ENCODE measurements around the gene UMPS.
A peak's percentile ranks its signal among the peaks of the same experiment; 100 is the strongest.

Gene UMPS

DNA sequence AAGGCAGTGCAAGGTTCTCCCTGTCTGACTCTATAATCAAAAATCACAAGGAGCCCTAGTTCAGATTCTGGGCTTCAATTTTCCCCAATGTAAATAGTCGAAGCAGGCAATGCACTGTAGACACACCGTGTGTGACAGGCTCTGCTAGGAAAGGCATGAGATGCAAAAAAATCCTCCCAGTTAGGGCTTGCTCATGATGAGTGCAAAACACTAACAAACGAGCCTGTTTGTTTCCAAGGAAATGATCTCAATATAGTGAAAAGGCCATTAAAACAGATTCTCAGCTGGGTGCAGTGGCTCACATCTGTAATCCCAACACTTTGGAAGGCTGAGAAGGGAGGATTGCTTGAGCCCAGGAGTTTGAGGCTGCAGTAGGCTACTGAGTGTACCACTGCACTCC is 55.7 kb downstream of the UMPS start:
- POLR2A ChIA-PET: interaction anchor here (0.7 kb wide), 1 partner anchor 575 kb away, joined by 6 read pairs; no protein-coding TSS in a partner anchor
- TF ChIP-seq, protein P1, sequence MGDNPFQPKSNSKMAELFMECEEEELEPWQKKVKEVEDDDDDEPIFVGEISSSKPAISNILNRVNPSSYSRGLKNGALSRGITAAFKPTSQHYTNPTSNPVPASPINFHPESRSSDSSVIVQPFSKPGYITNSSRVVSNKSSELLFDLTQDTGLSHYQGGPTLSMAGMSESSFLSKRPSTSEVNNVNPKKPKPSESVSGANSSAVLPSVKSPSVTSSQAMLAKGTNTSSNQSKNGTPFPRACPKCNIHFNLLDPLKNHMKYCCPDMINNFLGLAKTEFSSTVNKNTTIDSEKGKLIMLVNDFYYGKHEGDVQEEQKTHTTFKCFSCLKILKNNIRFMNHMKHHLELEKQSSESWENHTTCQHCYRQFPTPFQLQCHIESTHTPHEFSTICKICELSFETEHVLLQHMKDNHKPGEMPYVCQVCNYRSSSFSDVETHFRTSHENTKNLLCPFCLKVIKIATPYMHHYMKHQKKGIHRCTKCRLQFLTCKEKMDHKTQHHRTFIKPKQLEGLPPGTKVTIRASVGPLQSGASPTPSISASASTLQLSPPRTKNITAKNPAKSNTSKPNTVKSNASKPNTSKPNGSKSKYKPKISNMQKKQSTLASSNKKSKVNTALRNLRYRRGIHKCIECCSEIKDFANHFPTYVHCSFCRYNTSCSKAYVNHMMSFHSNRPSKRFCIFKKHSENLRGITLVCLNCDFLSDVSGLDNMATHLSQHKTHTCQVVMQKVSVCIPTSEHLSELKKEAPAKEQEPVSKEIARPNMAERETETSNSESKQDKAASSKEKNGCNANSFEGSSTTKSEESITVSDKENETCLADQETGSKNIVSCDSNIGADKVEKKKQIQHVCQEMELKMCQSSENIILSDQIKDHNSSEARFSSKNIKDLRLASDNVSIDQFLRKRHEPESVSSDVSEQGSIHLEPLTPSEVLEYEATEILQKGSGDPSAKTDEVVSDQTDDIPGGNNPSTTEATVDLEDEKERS (tag by site-specific recombination; IDR thresholded peaks at IDR 0.05): no peak
- TF ChIP-seq, protein P2, sequence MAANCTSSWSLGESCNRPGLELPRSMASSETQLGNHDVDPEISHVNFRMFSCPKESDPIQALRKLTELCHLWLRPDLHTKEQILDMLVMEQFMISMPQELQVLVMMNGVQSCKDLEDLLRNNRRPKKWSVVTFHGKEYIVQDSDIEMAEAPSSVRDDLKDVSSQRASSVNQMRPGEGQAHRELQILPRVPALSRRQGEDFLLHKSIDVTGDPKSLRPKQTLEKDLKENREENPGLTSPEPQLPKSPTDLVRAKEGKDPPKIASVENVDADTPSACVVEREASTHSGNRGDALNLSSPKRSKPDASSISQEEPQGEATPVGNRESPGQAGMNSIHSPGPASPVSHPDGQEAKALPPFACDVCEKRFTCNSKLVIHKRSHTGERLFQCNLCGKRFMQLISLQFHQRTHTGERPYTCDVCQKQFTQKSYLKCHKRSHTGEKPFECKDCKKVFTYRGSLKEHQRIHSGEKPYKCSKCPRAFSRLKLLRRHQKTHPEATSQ (tag by site-specific recombination; IDR thresholded peaks at IDR 0.05): no peak
- no peak for TF ChIP-seq MYNN (tag by site-specific recombination; IDR thresholded peaks at IDR 0.05; ENCODE audit: borderline replicate concordance)
- no peak overlapping the region for H3K4me3 ChIP-seq (ENCODE audit: low read depth, low read length)
- CTCF ChIA-PET: interaction anchor here (0.6 to 3.5 kb wide), 10 partner anchors 14 to 409 kb away, joined by 3 to 26 read pairs (median 3); no protein-coding TSS in a partner anchor
- no peaks in the 10 kb centered on the region for H3K36me3 ChIP-seq (ENCODE audit: control insufficient read depth in 2 of 2, insufficient read depth in 1 of 2, low read length in 2 of 2)
- no peaks in the 10 kb centered on the region for H3K4me1 ChIP-seq (ENCODE audit: control insufficient read depth, insufficient read depth, low read length)
- no peaks in the 10 kb centered on the region for H3K9me3 ChIP-seq (ENCODE audit: control insufficient read depth, insufficient read depth, low read depth, low read length)
- H3K27ac ChIP-seq (ENCODE audit: extremely low read depth, low read depth, low read length): no peak overlapping the region

DNA sequence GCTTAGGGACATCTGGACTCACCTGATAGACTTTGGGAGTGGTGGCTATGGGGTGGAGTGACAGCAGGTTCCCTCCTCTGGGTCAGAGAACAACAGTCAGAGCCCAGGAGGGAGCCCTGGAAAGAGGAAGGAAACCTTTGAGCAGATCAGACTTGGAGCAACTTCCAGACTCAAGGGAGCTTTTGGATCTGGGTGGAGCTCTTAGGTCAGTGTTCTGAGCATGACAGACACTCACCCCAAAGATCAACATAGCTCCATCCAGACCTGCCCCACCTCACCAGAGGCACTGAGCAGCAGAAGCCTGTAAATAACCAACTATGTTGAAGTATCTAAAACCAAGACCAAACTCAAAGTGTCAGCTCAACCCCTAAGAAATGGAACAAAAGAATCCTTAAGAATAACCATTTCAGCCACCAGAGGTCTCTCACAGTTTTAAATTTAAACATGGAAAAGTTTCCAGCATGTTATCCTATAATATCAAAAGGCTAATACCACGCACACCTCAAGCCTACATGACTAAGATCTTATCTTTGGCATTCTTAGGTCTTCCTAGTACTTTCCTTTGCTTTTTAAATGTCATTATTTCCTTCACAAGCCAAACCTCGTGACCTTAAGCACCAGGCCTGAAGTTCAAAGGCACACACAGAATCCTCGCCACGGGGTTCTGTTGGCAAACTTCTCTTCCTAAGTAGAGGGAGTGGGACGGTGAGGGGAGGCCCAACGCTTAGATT is 56.4 kb downstream of the UMPS start:
- POLR2A ChIA-PET: interaction anchor here (1.1 kb wide), 1 partner anchor 115 kb away, joined by 3 read pairs; no protein-coding TSS in a partner anchor
- H3K4me1 ChIP-seq (ENCODE audit: control insufficient read depth, insufficient read depth, low read length): no peaks in the 10 kb centered on the region
- CTCF ChIA-PET: interaction anchor here (0.7 to 3.5 kb wide), 10 partner anchors 11 to 408 kb away, joined by 3 to 26 read pairs (median 4); no protein-coding TSS in a partner anchor
- H3K36me3 ChIP-seq (ENCODE audit: control insufficient read depth in 2 of 2, insufficient read depth in 1 of 2, low read length in 2 of 2): no peaks in the 10 kb centered on the region
- no peaks in the 10 kb centered on the region for H3K9me3 ChIP-seq (ENCODE audit: control insufficient read depth, insufficient read depth, low read depth, low read length)
- TF ChIP-seq ZNF529 (tag by site-specific recombination; IDR thresholded peaks at IDR 0.05; ENCODE audit: insufficient replicate concordance) (no peak), ZNF654 (tag by site-specific recombination; IDR thresholded peaks at IDR 0.05; ENCODE audit: low read depth) (peak; percentile 23; the same call in 1 of the 2 replicates)
- TF ChIP-seq, protein P3, sequence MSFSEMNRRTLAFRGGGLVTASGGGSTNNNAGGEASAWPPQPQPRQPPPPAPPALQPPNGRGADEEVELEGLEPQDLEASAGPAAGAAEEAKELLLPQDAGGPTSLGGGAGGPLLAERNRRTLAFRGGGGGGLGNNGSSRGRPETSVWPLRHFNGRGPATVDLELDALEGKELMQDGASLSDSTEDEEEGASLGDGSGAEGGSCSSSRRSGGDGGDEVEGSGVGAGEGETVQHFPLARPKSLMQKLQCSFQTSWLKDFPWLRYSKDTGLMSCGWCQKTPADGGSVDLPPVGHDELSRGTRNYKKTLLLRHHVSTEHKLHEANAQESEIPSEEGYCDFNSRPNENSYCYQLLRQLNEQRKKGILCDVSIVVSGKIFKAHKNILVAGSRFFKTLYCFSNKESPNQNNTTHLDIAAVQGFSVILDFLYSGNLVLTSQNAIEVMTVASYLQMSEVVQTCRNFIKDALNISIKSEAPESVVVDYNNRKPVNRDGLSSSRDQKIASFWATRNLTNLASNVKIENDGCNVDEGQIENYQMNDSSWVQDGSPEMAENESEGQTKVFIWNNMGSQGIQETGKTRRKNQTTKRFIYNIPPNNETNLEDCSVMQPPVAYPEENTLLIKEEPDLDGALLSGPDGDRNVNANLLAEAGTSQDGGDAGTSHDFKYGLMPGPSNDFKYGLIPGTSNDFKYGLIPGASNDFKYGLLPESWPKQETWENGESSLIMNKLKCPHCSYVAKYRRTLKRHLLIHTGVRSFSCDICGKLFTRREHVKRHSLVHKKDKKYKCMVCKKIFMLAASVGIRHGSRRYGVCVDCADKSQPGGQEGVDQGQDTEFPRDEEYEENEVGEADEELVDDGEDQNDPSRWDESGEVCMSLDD (tag by site-specific recombination; IDR thresholded peaks at IDR 0.05): no peak
- no peak overlapping the region for H3K27ac ChIP-seq (ENCODE audit: extremely low read depth, low read depth, low read length)
- no peak overlapping the region for H3K4me3 ChIP-seq (ENCODE audit: low read depth, low read length)

DNA sequence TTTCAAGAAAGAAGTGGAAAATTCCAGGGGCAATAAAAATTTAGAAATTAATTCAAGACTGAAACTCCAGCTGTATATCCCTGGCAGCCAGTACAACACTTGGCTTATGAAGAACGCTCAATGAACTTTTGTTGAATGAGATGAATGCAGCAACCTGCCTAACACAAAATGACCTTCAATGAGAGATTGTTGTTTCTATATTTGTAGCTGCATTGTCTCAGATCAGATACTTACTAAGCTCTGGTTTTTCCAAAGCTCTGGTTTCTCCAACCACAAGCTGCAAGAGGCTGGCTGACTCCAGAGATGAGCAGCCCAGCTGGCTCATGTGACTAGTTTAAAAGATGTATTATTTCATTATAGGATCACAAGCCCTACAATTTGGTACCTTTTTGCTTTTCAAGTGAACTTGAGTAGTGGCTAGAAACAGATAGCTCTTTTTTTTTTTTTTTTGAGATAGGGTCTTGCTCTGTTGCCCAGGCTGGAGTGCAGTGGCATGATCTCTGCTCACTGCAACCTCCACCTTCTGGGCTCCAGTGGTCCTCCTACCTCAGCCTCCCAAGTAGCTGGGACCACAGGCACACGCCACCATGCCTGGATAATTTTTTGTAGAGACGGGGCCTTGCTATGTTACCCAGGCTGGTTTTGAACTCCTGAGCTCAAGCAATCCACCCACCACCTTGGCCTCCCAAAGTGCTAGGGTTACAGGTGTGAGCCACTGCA is 57.4 kb downstream of the UMPS start:
- ChIA-PET POLR2A (interaction anchor here (1.1 kb wide), 1 partner anchor 114 kb away, joined by 3 read pairs; no protein-coding TSS in a partner anchor), CTCF (interaction anchor here (0.8 to 3.5 kb wide), 5 partner anchors 10 to 114 kb away, joined by 3 to 26 read pairs (median 6); no protein-coding TSS in a partner anchor)
- H3K4me3 ChIP-seq (ENCODE audit: low read depth, low read length): no peak overlapping the region
- TF ChIP-seq, protein P4, sequence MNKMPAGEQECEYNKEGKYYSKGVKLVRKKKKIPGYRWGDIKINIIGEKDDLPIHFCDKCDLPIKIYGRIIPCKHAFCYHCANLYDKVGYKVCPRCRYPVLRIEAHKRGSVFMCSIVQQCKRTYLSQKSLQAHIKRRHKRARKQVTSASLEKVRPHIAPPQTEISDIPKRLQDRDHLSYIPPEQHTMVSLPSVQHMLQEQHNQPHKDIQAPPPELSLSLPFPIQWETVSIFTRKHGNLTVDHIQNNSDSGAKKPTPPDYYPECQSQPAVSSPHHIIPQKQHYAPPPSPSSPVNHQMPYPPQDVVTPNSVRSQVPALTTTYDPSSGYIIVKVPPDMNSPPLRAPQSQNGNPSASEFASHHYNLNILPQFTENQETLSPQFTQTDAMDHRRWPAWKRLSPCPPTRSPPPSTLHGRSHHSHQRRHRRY (tag by site-specific recombination; IDR thresholded peaks at IDR 0.05): no peak
- peak; percentile 64; the same call in 1 of the 2 replicates for TF ChIP-seq ZNF121 (tag by site-specific recombination; IDR thresholded peaks at IDR 0.05)
- TF ChIP-seq, protein P5, sequence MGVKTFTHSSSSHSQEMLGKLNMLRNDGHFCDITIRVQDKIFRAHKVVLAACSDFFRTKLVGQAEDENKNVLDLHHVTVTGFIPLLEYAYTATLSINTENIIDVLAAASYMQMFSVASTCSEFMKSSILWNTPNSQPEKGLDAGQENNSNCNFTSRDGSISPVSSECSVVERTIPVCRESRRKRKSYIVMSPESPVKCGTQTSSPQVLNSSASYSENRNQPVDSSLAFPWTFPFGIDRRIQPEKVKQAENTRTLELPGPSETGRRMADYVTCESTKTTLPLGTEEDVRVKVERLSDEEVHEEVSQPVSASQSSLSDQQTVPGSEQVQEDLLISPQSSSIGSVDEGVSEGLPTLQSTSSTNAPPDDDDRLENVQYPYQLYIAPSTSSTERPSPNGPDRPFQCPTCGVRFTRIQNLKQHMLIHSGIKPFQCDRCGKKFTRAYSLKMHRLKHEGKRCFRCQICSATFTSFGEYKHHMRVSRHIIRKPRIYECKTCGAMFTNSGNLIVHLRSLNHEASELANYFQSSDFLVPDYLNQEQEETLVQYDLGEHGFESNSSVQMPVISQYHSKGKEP (tag by site-specific recombination; IDR thresholded peaks at IDR 0.05): no peak
- no peak for TF ChIP-seq ZBTB21 (tag by site-specific recombination; IDR thresholded peaks at IDR 0.05)
- no peak for TF ChIP-seq ZNF2 (tag by site-specific recombination; IDR thresholded peaks at IDR 0.05)
- no peak for TF ChIP-seq SALL2 (tag by site-specific recombination; IDR thresholded peaks at IDR 0.05; ENCODE audit: borderline replicate concordance)
- no peaks in the 10 kb centered on the region for H3K4me1 ChIP-seq (ENCODE audit: control insufficient read depth, insufficient read depth, low read length)
- H3K27ac ChIP-seq (ENCODE audit: extremely low read depth, low read depth, low read length): no peak overlapping the region
- no peaks in the 10 kb centered on the region for H3K36me3 ChIP-seq (ENCODE audit: control insufficient read depth in 2 of 2, insufficient read depth in 1 of 2, low read length in 2 of 2)
- H3K9me3 ChIP-seq (ENCODE audit: control insufficient read depth, insufficient read depth, low read depth, low read length): no peaks in the 10 kb centered on the region

Measured in HEK293 (cell line).